Measurements from ENCODE around the gene C3orf33. TPM values are rescaled to one million over a fixed set of nuclear protein-coding genes. Genes with fewer than 3 reads are reported as not detected.

The C3orf33 gene
- total RNA-seq, 1 experiment from 2014 or later: 4.7 TPM

DNA sequence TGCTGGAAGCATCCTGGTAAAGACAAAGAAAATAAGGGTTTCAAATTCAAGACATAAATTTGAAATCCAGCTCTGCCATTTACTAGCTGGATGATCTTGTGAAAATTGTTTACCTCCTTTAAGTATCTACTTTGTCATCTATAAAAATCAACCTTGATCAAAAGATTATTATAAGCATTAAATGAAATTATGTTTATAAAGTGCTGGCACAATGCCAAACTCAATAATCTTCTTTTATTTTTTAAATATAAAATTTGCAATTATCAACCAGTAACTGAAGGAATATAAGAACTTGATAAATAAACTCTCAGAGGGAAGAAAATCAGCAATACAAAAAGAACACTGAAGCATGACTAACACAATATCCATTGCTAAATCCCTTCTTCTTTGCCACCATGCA is 25.8 kb downstream of the C3orf33 start:
- Histone ChIP-seq H3K27ac (ENCODE audit: low read depth, low read length) (no peak overlapping the region), H2AFZ (ENCODE audit: low read depth, low read length, poor library complexity, severe bottlenecking) (no peak overlapping the region), H3K79me2 (ENCODE audit: insufficient read depth, low read length) (peaks cover 4% of the 10 kb centered on the region; the same call in 1 of the 2 replicates), H3K9ac (ENCODE audit: low read length) (no peak overlapping the region), H3K4me3 (replicated peaks in 1 of 2; ENCODE audit: low read depth in 1 of 2, low read length in 2 of 2) (no peak overlapping the region), H3K9me3 (ENCODE audit: control insufficient read depth in 1 of 2, insufficient read depth in 1 of 2, low read depth in 1 of 2, low read length in 2 of 2) (no peaks in the 10 kb centered on the region), H3K4me2 (ENCODE audit: low read length) (no peak overlapping the region), H3K4me1 (ENCODE audit: control insufficient read depth in 1 of 2, insufficient read depth in 2 of 2, low read length in 2 of 2) (peaks cover 0 to 3% of the 10 kb centered on the region in 2 experiments; a peak in 1 of 4 replicates), H3K9me2 (ENCODE audit: insufficient read depth) (no peaks in the 10 kb centered on the region), H3K36me3 (ENCODE audit: control insufficient read depth in 1 of 2, insufficient read depth in 2 of 2, low read length in 2 of 2) (no peaks in the 10 kb centered on the region), H3K27me3 (ENCODE audit: insufficient read depth, low read length) (no peaks in the 10 kb centered on the region), H4K20me1 (ENCODE audit: insufficient read depth) (no peaks in the 10 kb centered on the region)
- DNase-seq (ENCODE audit: low read depth, low spot score) (no peak), ATAC-seq (no peak)
- BruUV-seq (replicated peaks): no TSS peak
- ChIA-PET CTCF (interaction anchor here (1.2 kb wide), 1 partner anchor 25 kb away, joined by 3 read pairs; the partner anchor contains the start of gene C3orf33), POLR2A (interaction anchor here (0.6 kb wide), 1 partner anchor 26 kb away, joined by 3 read pairs; the partner anchor contains the start of gene C3orf33), RAD21 (ENCODE audit: low non-redundant PET in 1 of 2, low total read pairs in 2 of 2, uncharacterized antibody in 2 of 2, unreplicated experiment in 2 of 2) (no interaction called here)
- intact Hi-C loops (cut with micrococcal nuclease): no loop called here
- TF ChIP-seq JUND (IDR thresholded peaks at IDR 0.05): no peak
- no peak for TF ChIP-seq YY1 (IDR thresholded peaks at IDR 0.05; ENCODE audit: extremely low read depth, insufficient replicate concordance, low read depth, low read length)
- TF ChIP-seq, protein P1, sequence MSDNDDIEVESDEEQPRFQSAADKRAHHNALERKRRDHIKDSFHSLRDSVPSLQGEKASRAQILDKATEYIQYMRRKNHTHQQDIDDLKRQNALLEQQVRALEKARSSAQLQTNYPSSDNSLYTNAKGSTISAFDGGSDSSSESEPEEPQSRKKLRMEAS (IDR thresholded peaks at IDR 0.05): no peak
- TF ChIP-seq, protein P2, sequence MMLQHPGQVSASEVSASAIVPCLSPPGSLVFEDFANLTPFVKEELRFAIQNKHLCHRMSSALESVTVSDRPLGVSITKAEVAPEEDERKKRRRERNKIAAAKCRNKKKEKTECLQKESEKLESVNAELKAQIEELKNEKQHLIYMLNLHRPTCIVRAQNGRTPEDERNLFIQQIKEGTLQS (IDR thresholded peaks at IDR 0.05): no peak
- TF ChIP-seq, protein P3, sequence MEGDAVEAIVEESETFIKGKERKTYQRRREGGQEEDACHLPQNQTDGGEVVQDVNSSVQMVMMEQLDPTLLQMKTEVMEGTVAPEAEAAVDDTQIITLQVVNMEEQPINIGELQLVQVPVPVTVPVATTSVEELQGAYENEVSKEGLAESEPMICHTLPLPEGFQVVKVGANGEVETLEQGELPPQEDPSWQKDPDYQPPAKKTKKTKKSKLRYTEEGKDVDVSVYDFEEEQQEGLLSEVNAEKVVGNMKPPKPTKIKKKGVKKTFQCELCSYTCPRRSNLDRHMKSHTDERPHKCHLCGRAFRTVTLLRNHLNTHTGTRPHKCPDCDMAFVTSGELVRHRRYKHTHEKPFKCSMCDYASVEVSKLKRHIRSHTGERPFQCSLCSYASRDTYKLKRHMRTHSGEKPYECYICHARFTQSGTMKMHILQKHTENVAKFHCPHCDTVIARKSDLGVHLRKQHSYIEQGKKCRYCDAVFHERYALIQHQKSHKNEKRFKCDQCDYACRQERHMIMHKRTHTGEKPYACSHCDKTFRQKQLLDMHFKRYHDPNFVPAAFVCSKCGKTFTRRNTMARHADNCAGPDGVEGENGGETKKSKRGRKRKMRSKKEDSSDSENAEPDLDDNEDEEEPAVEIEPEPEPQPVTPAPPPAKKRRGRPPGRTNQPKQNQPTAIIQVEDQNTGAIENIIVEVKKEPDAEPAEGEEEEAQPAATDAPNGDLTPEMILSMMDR (IDR thresholded peaks at IDR 0.05 in 2 of 3, conservative IDR thresholded peaks at IDR 0.05 in 1 of 3; ENCODE audit: borderline replicate concordance in 1 of 3, insufficient read depth in 1 of 3, low read depth in 2 of 3, low read length in 2 of 3): no peak
- no peak for TF ChIP-seq SP1 (IDR thresholded peaks at IDR 0.05; ENCODE audit: low read depth)
- TF ChIP-seq EGR1 (IDR thresholded peaks at IDR 0.05; ENCODE audit: low read depth): no peak

DNA sequence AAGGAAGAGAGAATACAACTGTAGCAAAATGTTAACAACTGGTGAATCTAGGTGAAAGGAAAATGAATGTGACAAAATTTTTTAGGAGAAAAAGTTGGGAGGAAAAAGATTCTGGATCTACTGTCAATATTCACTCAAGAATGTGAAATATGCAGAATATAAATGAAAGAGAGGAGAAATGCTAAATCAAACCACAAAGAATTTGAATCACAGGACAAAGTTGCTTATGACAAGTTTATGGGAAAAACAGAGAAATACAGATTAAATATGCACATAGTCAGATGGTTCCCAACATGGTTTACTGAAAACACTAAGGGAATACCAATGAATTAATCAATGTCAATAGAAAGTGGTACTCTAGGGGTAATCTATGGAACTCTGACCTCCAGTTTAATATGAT is 27.6 kb downstream of the C3orf33 start:
- no peak overlapping the region for H2AFZ ChIP-seq (ENCODE audit: low read depth, low read length, poor library complexity, severe bottlenecking)
- no peak overlapping the region for H3K9ac ChIP-seq (ENCODE audit: low read length)
- no peaks in the 10 kb centered on the region for H3K9me3 ChIP-seq (ENCODE audit: control insufficient read depth in 1 of 2, insufficient read depth in 1 of 2, low read depth in 1 of 2, low read length in 2 of 2)
- H3K36me3 ChIP-seq (ENCODE audit: control insufficient read depth in 1 of 2, insufficient read depth in 2 of 2, low read length in 2 of 2): no peaks in the 10 kb centered on the region
- H3K9me2 ChIP-seq (ENCODE audit: insufficient read depth): no peaks in the 10 kb centered on the region
- H3K27me3 ChIP-seq (ENCODE audit: insufficient read depth, low read length): no peaks in the 10 kb centered on the region
- no peak overlapping the region for H3K4me3 ChIP-seq (replicated peaks in 1 of 2; ENCODE audit: low read depth in 1 of 2, low read length in 2 of 2)
- H3K27ac ChIP-seq (ENCODE audit: low read depth, low read length): no peak overlapping the region
- ChIA-PET POLR2A (no interaction called here), CTCF (no interaction called here), RAD21 (ENCODE audit: low non-redundant PET in 1 of 2, low total read pairs in 2 of 2, uncharacterized antibody in 2 of 2, unreplicated experiment in 2 of 2) (no interaction called here)
- BruUV-seq (replicated peaks): no TSS peak
- no peak for ATAC-seq
- H3K4me1 ChIP-seq (ENCODE audit: control insufficient read depth in 1 of 2, insufficient read depth in 2 of 2, low read length in 2 of 2): peaks cover 0 to 3% of the 10 kb centered on the region in 2 experiments; a peak in 1 of 4 replicates
- no peaks in the 10 kb centered on the region for H4K20me1 ChIP-seq (ENCODE audit: insufficient read depth)
- no peaks in the 10 kb centered on the region for H3K79me2 ChIP-seq (ENCODE audit: insufficient read depth, low read length)
- no peak overlapping the region for H3K4me2 ChIP-seq (ENCODE audit: low read length)
- intact Hi-C loops (cut with micrococcal nuclease): no loop called here
- no peak for DNase-seq (ENCODE audit: low read depth, low spot score)
- TF ChIP-seq EZH2 (IDR thresholded peaks at IDR 0.05) (no peak), YY1 (IDR thresholded peaks at IDR 0.05; ENCODE audit: extremely low read depth, insufficient replicate concordance, low read depth, low read length) (no peak), ZNF274 (IDR thresholded peaks at IDR 0.05; ENCODE audit: low read depth, low read length) (no peak), POLR2A (IDR thresholded peaks at IDR 0.05; ENCODE audit: borderline replicate concordance, extremely low read depth, insufficient read depth, insufficient read length) (no peak), EZH2phosphoT487 (IDR thresholded peaks at IDR 0.05; ENCODE audit: borderline replicate concordance) (no peak), TCF7L2 (IDR thresholded peaks at IDR 0.05; ENCODE audit: borderline replicate concordance, extremely low read depth, insufficient read depth, insufficient read length) (no peak), POLR2AphosphoS5 (IDR thresholded peaks at IDR 0.05; ENCODE audit: low read depth, low read length) (no peak), RAD21 (IDR thresholded peaks at IDR 0.05; ENCODE audit: low read depth) (no peak)
- TF ChIP-seq, protein P4, sequence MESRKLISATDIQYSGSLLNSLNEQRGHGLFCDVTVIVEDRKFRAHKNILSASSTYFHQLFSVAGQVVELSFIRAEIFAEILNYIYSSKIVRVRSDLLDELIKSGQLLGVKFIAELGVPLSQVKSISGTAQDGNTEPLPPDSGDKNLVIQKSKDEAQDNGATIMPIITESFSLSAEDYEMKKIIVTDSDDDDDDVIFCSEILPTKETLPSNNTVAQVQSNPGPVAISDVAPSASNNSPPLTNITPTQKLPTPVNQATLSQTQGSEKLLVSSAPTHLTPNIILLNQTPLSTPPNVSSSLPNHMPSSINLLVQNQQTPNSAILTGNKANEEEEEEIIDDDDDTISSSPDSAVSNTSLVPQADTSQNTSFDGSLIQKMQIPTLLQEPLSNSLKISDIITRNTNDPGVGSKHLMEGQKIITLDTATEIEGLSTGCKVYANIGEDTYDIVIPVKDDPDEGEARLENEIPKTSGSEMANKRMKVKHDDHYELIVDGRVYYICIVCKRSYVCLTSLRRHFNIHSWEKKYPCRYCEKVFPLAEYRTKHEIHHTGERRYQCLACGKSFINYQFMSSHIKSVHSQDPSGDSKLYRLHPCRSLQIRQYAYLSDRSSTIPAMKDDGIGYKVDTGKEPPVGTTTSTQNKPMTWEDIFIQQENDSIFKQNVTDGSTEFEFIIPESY (IDR thresholded peaks at IDR 0.05; ENCODE audit: extremely low read depth, insufficient replicate concordance, low read length): no peak

Data from HCT116 (cell line).